T follicular helper cell (primary cell): ENCODE results near the gene EIF6.

Experiments
- DNase-seq: peaks from one replicate; pipeline ENCODE4 v3.0.0-alpha.2; 2020; ENCODE audit warnings: low read depth

Gene EIF6

DNA sequence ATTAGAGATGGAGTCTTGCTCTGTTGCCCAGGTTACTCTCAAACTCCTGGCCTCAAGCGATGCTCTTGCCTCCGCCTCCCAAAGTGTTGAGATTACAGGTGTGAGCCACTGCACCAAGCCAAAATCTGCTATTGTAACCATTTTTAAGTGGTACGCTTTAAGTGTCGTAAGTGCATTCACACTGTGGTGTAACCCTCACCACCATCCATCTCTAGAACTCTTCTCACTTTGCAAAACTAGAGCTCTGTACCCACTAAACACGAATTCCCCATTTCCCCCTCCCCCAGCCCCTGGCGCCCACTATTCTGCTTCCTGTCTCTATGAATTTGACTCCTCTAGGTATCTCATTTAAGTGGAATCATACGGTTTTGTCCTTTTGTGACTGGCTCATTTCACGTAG, 10.5 kb upstream of the EIF6 start:
- DNase-seq: no peak

DNA sequence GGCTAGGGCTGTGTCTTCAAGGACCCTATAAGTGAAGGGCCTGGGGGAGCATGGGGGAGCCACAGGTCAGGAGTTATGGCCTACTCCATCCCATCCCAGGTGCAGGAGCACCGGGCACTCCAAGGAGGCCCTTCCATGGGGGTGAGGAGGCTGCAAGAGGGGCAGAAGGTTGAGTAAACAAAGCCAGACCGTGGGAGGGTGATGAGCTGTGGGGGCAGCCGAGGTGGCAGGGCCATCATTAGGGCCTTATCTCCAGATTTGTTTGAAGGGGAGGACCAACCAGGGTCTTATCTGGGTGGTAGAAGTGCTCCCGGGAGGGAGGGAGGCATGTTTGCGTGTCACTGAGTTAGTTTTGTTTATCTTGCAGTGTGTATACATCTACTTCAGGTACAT, 9.7 kb upstream of the EIF6 start:
- no peak for DNase-seq

DNA sequence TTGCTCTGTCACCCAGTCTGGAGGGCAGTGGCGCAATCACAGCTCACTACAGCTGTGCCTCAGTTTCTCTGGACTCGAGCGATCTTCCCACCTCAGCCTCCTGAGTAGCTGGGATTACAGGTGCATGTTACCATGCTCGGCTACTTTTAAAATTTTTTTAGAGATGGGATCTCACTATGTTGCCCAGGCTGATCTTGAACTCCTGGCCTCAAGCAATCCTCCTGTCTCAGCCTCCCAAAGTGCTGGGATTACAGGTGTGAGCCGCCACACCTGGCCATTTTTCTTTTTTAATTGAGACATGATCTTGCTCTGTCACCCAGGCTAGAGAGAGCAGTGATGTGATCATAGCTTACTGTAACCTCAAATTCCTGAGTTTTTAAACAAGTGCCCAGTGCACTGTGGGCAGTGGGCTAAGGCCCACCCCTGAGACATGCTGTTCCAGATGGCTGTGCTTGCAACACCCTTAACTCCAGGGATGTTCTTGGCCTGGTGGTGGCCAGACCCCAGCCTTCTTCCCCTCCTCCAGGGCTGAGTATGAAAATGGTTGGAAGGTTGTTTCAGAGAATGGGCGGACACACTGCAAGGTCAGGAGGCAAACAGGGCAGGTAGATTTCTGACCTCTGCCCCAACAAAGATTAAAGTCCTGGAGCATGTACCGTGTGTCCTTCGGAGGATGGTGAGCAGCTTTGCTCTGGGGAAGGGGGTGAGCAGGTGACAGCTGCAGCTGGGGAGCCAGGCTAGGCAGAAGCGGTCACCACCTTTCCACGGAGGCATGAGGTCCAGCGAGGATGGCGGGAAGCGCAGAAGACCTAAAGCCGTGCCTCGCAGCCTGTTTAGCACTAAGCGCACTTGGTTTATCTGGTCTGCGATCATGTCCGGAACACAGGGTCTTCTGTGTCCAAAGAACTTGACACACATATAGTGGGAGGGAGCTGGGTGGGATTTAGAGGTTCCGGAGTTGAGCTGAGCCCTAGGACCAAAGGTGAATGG, 9.0 kb upstream of the EIF6 start:
- no peak for DNase-seq

DNA sequence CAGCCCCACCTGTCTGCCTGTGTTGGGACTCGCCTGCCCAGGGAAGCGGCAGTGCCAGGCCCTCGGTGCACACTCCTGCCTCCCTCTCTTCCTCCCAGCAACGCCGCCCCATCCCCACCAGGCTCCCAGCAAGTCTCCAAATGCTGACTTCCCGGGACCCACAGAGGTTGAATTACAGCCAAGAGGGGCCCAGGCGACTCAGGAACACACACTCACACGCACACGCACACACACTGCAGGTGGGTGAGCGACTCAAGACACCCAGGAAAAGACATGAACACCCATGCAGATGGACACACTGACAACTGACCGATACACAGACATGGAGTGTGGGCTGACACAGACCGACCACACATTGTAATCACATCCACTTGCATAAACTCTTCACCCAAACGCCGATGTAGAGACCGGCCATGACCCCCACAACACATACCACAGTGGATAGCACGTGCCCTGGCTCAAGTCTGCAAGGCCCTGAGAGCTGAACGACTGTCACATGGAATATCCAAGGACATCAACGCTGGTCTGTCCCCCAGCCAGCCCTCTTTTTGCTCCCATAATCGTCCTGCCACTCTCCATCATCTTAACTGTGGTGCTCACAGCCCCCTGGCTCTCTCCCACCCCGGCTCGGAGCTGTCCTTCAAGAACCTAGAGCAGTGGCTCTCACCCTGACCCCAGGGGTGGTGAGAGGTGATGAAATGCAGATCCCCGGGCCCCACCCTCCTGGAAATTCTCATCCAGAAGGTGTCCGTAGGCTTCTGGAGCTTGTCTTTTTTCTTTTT, 8.1 kb upstream of the EIF6 start:
- no peak for DNase-seq

DNA sequence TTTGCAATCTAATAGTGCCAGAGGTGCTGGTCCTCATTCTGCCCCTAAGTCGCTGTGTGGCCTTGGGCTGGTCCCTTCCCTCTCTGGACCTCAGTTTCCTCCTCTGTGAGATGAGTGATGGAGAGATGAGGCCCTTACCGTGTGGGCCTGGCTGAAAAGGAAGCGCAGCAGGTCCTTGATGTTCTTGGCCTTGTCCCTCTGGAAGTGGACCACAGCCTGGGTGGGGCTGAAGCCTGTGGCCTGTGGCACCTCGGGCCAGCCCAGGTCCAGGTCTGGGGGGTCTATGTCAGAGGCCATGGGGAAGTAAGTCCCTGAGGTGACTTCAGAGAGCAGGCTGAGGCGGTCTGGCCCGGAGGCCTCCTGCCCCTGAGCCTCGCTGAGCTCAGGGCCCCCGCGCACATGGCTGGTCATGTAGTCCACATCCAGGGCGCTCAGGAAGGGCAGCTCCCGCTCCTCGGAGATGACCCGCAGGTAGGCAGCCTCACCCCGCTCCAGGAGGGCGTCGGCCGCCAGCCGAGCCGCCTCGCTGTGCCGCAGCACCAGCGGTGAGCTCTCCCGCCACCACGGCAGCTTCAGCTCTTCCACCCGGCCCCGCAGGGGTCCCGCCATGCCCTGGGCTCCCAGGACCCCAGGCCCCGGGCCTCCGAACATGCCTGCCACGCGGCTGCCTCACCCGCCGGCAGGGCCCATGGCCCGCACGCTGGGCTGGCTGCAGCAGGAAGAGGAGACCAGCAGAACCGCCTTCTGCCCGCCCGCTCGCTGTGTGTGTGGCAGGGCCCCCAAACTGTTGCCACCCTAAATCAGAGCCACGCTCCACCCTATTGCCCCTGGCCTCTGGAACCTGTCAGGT, 7.3 kb upstream of the EIF6 start, which contains the start of gene FAM83C:
TSS of gene FAM83C (minus strand) at position 772 of the 850 bp plus-strand sequence. CDS start at position 651, 121 bp downstream.
- no peak for DNase-seq

DNA sequence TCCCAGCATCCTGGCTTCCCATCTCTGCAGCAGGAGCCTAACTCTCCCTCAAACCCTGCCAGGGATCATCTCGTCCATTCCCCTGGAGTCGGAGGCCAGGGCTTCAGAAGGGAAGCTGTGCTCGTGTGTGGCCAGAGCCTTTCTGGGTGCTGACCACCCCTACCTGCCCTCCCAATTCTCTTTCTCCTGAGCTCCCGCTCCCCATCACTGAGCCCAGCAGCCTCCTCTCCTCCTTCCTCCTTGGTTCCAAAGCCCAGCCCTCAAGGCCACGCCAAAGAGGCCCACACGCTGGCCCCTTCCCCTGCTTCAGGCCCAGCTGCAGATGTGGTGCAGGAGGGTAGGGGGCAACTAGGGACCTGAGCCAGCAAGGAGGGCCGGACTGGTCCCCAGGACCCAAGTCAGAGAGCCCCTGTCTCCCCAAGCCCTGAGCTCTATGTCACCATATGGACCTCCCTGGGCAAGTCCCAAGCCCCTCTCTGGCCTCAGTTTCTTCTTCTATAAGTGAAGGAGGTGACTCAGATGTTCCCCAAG, 6.4 kb upstream of the EIF6 start:
- DNase-seq: no peak

DNA sequence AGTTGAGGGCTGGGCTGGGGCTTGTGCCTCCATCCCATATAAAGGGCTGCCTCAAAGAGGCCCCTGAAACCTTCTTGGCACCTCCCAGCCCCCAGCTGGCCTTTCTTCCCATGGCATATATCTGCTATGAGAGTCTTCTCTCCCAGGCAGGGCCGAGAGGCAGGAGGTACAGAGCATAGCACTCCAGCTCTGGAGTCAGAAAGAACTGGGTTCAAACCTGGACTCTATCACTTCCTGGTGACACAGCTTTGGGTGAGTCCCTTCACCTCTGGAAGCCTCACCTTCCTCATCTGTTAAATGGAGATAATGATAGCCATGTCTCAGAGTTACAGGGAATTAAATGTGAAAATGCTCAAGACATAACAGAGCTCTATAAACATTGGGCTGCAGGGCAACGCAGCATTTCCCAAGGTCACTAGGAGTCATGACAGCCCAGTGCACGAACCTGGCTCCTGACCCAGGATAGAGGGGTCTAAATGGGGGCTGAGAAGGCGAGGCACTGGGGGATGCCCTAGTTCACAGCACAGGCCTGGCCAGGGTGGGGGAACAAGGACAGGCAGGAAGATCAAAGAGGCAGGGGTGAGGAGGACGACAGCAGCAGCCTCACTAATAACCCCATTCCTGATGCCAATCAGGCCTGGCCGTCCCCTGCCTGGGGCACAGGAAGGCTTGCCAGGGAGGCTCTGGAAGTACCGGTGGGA, 5.8 kb upstream of the EIF6 start:
- no peak for DNase-seq

DNA sequence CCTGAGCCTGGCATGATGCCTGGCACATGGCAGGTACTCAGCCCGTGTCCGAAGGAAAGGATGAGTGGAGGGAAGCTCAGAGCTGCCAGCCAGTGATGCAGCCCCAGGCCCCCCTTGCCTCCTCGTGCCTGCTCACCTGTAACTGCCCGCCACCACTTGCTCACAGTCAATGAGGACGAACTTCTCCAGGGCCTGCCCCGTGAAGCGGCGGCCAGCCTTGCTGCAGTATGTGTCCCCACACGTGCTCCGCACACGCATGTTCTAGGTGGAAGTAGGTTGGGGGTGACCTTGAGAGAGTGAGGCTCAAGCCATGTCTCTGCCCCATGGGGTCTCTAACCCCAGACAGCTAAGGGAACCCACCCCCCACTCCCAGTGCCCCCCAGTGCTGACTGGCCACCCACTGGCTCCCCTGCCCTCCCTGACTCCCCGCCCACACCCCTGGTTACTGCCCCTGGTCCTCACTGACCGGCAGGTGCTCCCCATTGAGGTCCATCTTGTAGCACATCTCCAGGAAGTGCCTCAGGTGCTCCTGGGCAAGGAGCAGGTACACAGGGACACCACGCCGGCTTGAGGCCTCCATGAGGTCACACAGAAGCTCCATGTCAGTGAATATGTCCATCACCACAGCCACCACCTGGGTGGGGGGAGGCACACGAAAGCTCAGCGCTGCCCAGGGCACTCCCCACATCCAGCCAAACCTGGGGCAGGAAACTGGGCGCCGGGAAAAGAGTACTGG, 3.9 kb upstream of the EIF6 start:
- no peak for DNase-seq

DNA sequence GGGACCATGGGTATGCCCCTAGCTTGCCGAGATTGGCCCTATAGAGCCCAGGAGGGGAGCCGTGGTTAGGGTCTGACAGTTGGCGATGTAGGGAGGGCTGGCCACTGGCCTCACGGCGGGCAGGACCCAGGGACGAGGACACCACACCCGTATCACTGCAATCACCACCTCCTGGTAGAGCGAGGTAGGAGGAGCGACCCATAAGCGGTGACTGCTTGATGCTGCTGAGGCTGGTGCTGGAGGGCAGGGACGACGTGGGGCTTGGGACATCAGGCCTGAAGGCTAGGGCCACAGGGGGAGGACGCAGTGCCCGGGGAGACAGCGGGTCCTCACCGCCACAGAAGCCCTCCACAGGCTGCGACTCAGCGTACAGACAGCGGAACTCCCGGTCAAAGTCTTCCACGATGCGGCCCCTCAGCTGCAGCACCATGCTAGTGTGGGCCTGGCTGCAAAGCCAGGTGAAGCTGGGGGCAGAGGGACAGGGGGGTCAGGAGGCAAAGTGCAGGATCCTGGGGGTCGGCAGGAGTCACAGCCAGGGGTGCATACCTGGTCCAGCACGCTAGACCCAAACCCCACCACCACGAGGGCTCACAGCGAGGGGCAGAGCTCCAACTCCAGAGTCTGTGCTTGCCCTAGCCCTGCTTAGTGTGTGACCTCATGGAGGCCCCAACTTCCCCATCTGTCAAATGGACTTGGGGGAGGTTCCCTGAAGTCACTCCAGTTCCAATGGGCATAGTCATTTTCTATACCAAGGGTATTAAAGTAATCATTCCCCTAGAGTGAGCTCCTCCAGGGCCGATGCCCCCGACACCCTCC, 3.1 kb upstream of the EIF6 start:
- no peak for DNase-seq

DNA sequence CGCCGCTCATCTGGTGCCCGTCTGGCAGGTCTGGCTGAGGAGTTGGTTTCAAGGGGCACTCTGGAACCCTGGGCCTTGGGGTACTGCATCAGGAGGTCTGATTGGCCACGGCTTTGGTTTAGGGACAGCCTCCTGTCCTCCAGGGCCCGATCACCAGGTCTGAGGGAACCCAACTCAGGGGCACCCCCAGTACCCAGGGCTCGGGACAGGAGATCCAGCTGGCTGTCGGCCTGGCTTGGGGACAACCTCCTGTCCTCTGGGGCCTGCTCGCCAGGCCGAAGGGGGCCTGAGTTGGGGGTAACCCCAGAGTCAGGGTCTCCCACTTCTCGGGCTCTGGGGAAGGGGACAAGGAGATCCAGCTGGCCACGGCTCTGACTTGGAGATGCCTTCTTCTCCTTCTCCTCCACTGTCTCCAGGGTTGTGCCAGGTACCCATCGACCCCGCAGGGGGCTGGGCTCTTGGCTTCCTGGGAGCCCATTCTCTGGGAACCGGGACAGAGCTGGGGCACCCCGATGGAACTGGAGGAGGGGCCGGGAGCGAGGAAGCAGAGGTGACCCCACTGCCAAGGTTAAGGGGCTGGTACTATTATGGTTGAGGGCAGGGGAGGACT, 2.4 kb upstream of the EIF6 start:
- no peak for DNase-seq

DNA sequence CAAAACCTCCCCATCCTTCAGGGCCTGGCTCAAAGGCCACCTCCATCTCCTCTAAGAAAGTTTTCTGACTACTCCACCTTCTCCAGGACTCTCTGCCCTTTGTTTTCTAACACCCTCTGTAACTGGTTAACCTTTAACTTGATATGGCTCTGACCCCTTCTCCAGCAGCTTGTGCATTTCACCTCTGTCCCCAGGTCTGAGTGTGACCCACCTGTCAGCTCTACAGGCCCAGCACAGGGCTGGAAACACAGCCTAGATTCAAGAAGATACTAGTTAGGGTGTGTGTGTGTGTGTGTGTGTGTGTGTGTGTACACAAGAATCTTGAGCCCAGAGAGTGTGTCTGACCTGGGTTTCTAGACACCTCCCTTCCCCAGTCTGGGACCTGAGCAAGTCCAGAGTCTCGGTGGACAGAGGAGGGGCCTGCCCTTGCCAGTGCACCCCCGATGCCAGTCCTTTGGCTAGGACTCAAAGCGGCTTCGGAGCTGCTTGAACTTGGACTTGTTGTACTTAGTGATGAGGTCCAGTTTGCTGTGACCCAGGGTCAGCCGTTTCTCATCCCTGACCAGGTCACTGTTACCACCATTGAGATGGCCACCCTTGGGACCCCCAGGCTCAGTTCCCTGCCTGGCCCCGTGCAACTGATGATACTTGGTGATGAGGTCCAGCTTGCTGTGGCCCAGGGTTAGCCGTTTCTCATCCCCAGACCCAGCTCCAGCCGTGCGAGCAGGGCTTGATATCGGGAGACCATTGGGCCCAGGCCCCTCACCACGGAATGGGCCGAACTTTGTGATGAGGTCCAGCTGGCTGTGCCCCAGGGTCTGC, 1.7 kb upstream of the EIF6 start:
- no peak for DNase-seq

DNA sequence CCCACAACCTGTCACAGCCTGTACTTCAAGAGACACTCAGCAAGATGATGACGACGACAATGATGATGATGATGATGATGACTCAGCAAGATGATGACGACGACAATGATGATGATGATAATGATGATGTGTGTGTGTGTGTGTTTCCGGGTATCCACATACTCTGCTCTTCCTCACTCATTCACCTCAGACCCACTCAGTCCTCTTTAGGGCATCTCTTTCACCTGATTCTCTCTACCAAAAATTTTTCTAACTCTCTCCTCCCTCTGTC, 1.2 kb upstream of the EIF6 start:
- no peak for DNase-seq

DNA sequence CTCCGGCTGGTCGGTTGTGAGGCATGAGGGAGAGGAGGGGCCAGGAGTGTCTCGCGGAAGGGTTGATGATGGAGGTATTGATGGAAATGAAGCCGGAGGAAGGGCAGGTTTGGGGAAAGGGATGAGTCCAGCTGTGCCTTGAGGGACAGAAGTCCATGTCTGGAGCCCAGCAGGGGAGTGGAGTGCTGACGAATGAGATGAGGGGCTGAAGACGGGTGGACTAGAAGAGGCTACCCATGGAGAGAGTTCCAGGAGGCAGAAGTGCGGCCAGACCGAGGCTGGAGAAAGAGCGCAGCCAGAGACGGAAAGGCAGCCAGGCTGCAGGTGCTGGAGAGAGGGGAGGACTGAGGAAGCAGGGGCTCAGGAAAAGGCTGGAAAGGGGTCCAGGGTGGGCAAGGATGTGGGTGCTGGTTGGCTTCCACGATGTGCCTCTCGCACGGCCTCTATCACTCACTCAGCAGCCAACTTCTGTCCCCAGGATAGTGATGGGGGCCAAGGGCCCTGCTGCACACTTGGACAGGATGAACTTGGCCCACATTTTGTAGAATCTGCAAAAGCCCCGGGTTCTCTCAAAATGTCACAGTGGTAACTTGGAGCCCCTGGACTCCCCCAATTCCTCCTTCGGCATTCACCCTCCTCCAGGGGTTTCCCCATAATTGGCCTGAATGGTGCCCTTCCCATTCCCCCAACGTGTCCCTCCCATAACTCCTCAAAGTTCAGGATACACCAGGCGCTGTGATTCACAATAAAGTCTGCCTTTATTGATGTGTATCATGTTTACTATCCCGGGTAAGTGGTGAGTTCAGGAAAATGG, 627 bp upstream of the EIF6 start:
- no peak for DNase-seq

DNA sequence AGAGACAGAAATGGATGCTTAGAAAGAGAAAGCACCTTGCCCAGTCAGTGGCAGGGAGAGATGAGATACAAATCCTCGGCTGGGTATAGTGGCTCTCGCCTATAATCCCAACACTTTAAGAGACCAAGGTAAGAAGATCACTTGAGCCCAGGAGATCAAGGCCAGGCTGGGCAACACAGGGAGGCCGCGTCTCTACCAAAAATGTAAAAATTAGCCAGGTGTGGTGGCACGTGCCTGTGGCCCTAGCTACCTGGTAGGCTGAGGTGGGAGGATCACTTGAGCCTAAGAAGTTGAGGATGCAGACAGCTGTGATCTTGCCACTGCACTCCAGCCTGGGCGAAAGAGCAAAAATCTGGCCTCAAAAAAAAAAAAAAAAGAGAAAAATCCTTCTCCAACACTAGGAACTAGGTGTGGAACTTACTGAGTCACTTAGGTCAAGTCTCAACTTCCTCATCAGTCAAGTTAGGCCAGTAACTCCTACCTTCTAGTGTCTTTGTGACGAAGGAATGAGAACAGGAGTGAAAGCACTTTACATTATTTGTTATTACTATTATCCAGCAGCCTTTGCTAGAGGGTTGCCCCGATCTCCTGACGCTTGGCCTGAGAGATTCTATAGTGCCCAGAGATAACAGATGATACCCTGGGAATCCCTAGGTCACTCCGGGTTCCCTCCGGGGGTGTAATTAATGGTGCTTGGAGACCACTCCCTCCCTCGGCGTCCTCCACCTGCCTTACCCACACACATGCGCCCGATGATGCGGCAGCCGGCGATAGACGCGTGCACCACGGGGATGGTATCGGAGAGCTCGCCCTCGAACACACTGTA, 918 bp downstream of the EIF6 start:
- DNase-seq: no peak

DNA sequence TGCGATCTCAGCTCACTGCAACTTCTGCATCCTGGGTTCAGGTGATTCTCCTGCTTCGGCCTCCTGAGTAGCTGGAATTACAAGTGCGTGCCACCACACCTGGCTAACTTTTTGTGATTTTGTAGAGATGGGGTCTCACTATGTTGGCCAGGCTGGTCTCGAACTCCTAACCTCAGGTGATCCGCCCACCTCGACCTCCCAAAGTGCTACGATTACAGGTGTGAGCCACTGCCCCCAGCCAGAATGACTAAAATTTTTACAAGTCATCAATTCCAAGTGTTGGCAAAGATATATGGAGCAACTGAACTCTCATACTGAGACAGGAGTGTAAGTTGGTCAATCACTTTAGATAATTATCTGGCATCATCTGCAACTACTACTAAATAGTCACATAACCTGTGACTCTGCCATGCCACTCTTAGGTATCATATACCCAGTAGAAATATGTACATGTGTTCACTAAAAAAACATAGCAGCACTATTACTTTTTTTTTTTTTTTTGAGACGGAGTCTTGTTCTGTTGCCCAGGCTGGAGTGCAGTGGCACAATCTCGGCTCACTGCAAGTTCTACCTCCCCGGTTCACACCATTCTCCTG, 3.0 kb downstream of the EIF6 start:
- no peak for DNase-seq

DNA sequence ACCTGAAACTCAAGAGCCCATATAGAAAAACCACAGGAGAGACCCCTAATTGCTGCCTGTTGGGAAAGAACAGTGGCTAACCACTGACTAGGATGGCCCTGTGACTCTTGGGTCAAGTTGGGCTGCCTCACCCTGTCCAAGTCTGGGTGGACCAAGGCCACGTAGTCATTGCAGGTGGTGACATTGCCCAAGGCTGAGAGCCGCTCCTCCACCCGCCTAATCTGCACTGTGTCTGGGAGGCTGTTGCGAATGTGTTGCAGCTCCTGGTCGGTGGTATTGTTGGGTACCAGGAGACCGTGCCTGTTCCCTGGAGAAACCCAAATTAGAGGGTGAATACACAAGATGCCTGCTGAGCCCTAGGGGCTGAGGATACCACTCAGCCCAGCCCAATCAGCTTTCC, 4.0 kb downstream of the EIF6 start:
- DNase-seq: no peak
